ENCODE measurements around the gene BTBD10.

DNA sequence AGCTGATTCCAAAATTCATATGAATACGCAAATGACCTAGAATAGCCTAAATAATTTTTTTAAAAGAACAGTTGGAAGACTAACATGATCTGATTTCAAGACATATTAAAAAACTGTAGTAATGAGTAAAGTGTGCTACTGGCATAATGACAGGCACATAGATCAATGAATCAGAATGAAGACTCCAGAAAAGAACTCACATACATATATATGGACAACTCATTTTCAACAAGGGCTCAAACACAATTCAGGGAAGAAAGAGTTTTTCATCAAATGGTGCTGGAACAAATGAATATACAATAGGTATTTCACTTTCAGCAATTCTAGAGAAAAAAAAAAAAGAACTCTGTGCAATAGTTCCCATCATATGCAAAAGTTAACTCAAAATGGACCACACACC, 33.7 kb downstream of the BTBD10 start:
- TF ChIP-seq CTCF (IDR thresholded peaks at IDR 0.05): no peak
- TF ChIP-seq POLR2A (IDR thresholded peaks at IDR 0.05): no peak
